Measurements from ENCODE around the gene PPEF2.

Gene PPEF2

GRCh38 chr4:75822416-75822815, 79.8 kb downstream of the PPEF2 start:
- no peak for DNase-seq

GRCh38 chr4:75821966-75822365, 80.3 kb downstream of the PPEF2 start:
- DNase-seq = no peak

GRCh38 chr4:75821216-75821615, 81.0 kb downstream of the PPEF2 start:
- DNase-seq = no peak

- DNase-seq = no peak
Measured at GRCh38 chr4:75820676-75821075, 81.6 kb downstream of the PPEF2 start.

- DNase-seq = no peak
Measured at GRCh38 chr4:75820197-75820596, 82.1 kb downstream of the PPEF2 start.

GRCh38 chr4:75819121-75819520, 83.1 kb downstream of the PPEF2 start:
- DNase-seq = no peak

- no peak for DNase-seq
Measured at GRCh38 chr4:75817901-75818300, 84.4 kb downstream of the PPEF2 start.

Measured in CD4-positive, alpha-beta T cell treated with Interferon alpha-2 for 1 hour (primary cell).